Hematopoietic multipotent progenitor cell (in vitro differentiated cells): ENCODE results near the gene APOBEC3A. TPM values are rescaled to one million over a fixed set of nuclear protein-coding genes. Genes with fewer than 3 reads are reported as not detected.

Experiments
- total RNA-seq: library from RNA; depleted of rRNA; stranded (reverse); fragments of >200 nt; gene quantifications from one replicate; pipeline ENCODE4 v1.2.3, GENCODE V29; 2012

APOBEC3A gene
- total RNA-seq, 1 donor, result 1.9 TPM

Other genes starting within 250 kb of the APOBEC3A start
- 256 TPM for gene SUN2, start 201.6 kb upstream of the APOBEC3A start, total RNA-seq
- 14.8 TPM for gene DNAL4, start 163.5 kb upstream of the APOBEC3A start, total RNA-seq
- 0.27 TPM for gene NPTXR, start 113.6 kb upstream of the APOBEC3A start, total RNA-seq
- 15.6 TPM for gene CBX6, start 85.4 kb upstream of the APOBEC3A start, total RNA-seq
- gene APOBEC3B, start 24.7 kb downstream of the APOBEC3A start, total RNA-seq, result 1.6 TPM
- 12.9 TPM for gene APOBEC3C, start 56.6 kb downstream of the APOBEC3A start, total RNA-seq
- 7.3 TPM for gene APOBEC3D, start 63.5 kb downstream of the APOBEC3A start, total RNA-seq
- 8.9 TPM for gene APOBEC3F, start 83.3 kb downstream of the APOBEC3A start, total RNA-seq
- gene APOBEC3G, start 119.7 kb downstream of the APOBEC3A start, total RNA-seq, result 38.8 TPM
- 0.27 TPM for gene APOBEC3H, start 139.6 kb downstream of the APOBEC3A start, total RNA-seq
- 10.0 TPM for gene CBX7, start 195.1 kb downstream of the APOBEC3A start, total RNA-seq